Kidney (tissue), 14 donors: ENCODE data around the gene TICAM2. TPM values are rescaled to one million over a fixed set of nuclear protein-coding genes. Genes with fewer than 3 reads are reported as not detected.

Experiments used
- DNase-seq, 5 donors: peaks; one replicate each; pipeline ENCODE4 v3.0.0-alpha.2; 2013 to 2020
- FAIRE-seq: peaks from 2 replicates; lab custom pipeline; 2012; peaks lifted over from hg19 to GRCh38; lab: Jason Lieb, UNC
- H3K27ac ChIP-seq, 2 donors: one replicate each; pipeline ENCODE4 v1.7.0; 2013; ENCODE audit warnings: low read depth in 2 of 2, low read length in 2 of 2, inconsistent platforms in 1 of 2
- H3K27me3 ChIP-seq: one replicate; pipeline ENCODE4 v1.7.1; 2013; ENCODE audit warnings: low read length, inconsistent platforms; ENCODE audit not compliant: control insufficient read depth, insufficient read depth
- H3K36me3 ChIP-seq, 3 donors: one replicate each; pipeline versions ENCODE4 v1.7.0 to v1.7.1; 2013; ENCODE audit warnings: low read length in 3 of 3, control low read depth in 1 of 3, inconsistent platforms in 1 of 3; ENCODE audit not compliant: insufficient read depth in 3 of 3, control insufficient read depth in 2 of 3
- H3K4me1 ChIP-seq, 3 donors: one replicate each; pipeline versions ENCODE4 v1.7.0 to v1.7.1; 2013; ENCODE audit warnings: low read length in 3 of 3, inconsistent platforms in 1 of 3, low read depth in 1 of 3; ENCODE audit not compliant: control insufficient read depth in 2 of 3, insufficient read depth in 2 of 3
- H3K4me3 ChIP-seq, 3 donors: one replicate each; pipeline versions ENCODE4 v1.7.0 to v1.8.1; 2013; ENCODE audit warnings: low read length in 3 of 3, control low read depth in 1 of 3, inconsistent platforms in 1 of 3
- H3K9ac ChIP-seq, 3 donors: one replicate each; pipeline versions ENCODE4 v1.7.0 to v1.7.1; 2013; ENCODE audit warnings: low read length in 3 of 3, control low read depth in 1 of 3, inconsistent platforms in 1 of 3
- H3K9me3 ChIP-seq, 3 donors: one replicate each; pipeline versions ENCODE4 v1.7.0 to v1.7.1; 2013; ENCODE audit warnings: low read length in 3 of 3, control low read depth in 1 of 3, inconsistent platforms in 1 of 3; ENCODE audit not compliant: control insufficient read depth in 2 of 3, insufficient read depth in 1 of 3
- CTCF ChIP-seq: IDR thresholded peaks from 3 replicates; pipeline ENCODE4 v1.5.1; 2012; ENCODE audit warnings: mild to moderate bottlenecking, moderate library complexity, borderline replicate concordance; ENCODE audit not compliant: insufficient read depth; ENCODE audit errors: extremely low read depth
- intact Hi-C: fragments of 100-400 bp; cut with DNase I; formaldehyde crosslinking; loops from one replicate; pipeline ENCODE4 v1.11.1; 2022
- polyA plus RNA-seq: library from polyadenylated mRNA; stranded (reverse); fragments of 350-450 nt; fragmentation: Illumina TruSeq; extraction: RNeasy Lipid Tissue Mini Kit (QIAGEN cat#74804); gene quantifications from one replicate; pipeline ENCODE4 v1.2.3, GENCODE V29; 2014; ENCODE audit warnings: low read depth, low replicate concordance; ENCODE audit not compliant: insufficient read depth
- total RNA-seq: library from RNA; stranded (reverse); fragmentation: NEBNext Ultra II Directional; extraction: Animal tissue kit (Norgen Biotek cat#: 25700); gene quantifications from one replicate; pipeline ENCODE4 v1.2.1, GENCODE V29; 2021
- donor health status: control.
- donor health status: control.
- donor health status: control.
- donor health status: control.
- donor health status: control.
- donor health status: DM: yes; HTN: yes; CAD: no.
- donor health status: Normal renal cell carcinoma (clear cell type).

The TICAM2 gene
- total and polyA plus RNA-seq, 2 donors from 2014 or later = 2.0 to 7.6 TPM

GRCh38 chr5:115644046-115644445, 41.8 kb upstream of the TICAM2 start:
- Histone ChIP-seq H3K9ac (no peak overlapping the region), H3K9me3 (no peaks in the 10 kb centered on the region), H3K36me3 (no peaks in the 10 kb centered on the region), H3K4me3 (no peak overlapping the region), H3K27ac (no peak overlapping the region), H3K27me3 (no peaks in the 10 kb centered on the region), H3K4me1 (no peaks in the 10 kb centered on the region)
- TF ChIP-seq CTCF = no peak
- intact Hi-C loops = loop anchor here (5.0 kb wide), 1 partner anchor 183 kb away; no protein-coding TSS in a partner anchor
- FAIRE-seq (no peak), DNase-seq (no peak)

DNA sequence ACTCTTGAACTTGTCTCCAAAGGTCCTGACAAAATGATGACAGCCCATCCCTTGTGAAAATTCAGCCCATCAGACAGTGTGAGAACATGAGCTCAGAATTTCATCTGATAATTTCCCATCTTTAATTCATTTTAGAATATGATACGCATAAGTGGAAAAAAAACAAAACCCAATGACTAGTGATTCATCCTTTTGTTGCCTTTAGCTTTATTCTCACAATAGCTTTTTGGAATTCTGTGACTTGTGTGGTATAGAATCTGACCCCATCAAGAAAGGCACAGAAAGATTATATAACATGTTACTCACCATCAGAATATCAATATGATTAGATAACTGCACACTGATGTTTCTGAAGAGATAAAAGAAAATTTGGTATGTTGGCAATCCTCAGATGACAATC, 39.7 kb upstream of the TICAM2 start:
- Histone ChIP-seq H3K36me3 (no peaks in the 10 kb centered on the region), H3K9me3 (no peaks in the 10 kb centered on the region), H3K9ac (no peak overlapping the region), H3K4me1 (no peaks in the 10 kb centered on the region), H3K4me3 (no peak overlapping the region), H3K27ac (no peak overlapping the region), H3K27me3 (no peaks in the 10 kb centered on the region)
- DNase-seq (no peak), FAIRE-seq (no peak)
- no peak for TF ChIP-seq CTCF
- intact Hi-C loops = loop anchor here (5.0 kb wide), 1 partner anchor 185 kb away; no protein-coding TSS in a partner anchor

DNA sequence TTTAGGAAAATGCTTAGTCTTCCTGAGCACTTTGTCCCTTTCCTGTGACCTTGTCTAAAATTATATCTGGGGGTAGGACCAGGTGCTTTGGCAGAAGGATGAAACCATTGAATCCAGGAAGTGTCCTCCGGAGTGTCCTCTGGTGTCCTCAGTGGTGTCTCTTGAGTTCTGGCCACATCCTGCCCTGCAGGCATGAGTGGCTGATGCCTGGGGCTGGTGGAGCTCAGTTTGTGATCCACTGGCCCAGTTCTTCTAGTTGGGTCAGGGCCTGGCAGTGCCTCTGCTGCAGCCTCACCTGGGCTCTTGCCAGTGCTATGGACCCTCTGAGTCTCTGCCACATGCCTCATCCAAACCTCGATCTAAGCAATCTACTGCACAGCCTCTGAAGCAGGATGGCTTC, 38.0 kb upstream of the TICAM2 start:
- intact Hi-C loops = loop anchor here (5.0 kb wide), 1 partner anchor 187 kb away; no protein-coding TSS in a partner anchor
- no peak overlapping the region for H3K9ac ChIP-seq
- DNase-seq = no peak
- no peaks in the 10 kb centered on the region for H3K27me3 ChIP-seq
- no peak overlapping the region for H3K27ac ChIP-seq
- H3K36me3 ChIP-seq = no peaks in the 10 kb centered on the region
- H3K9me3 ChIP-seq = no peaks in the 10 kb centered on the region
- no peak overlapping the region for H3K4me3 ChIP-seq
- H3K4me1 ChIP-seq = no peaks in the 10 kb centered on the region
- no peak for TF ChIP-seq CTCF
- FAIRE-seq = no peak

DNA sequence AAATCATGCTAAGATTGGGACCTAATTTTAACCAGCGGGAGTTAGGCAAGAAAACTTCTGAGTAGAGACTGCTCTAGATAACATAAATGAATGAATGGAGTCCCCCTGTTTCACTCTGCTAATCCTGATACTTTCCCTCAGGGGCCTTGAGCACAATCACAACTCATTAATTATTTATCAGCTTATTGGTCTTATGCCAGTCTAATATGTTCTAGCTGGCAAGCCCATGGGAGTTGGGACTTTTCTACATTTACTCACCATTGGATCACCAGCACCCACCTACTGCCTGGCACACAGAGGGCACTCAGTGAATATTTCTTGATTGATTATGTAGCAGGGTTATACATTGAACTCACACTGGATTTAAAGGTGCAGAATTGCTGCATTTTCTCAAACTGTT, 37.1 kb upstream of the TICAM2 start:
- no peak for TF ChIP-seq CTCF
- no peak for FAIRE-seq
- H3K27me3 ChIP-seq = no peaks in the 10 kb centered on the region
- H3K4me3 ChIP-seq = no peak overlapping the region
- DNase-seq = no peak
- no peak overlapping the region for H3K27ac ChIP-seq
- H3K36me3 ChIP-seq = no peaks in the 10 kb centered on the region
- H3K4me1 ChIP-seq = no peaks in the 10 kb centered on the region
- no peak overlapping the region for H3K9ac ChIP-seq
- intact Hi-C loops = no loop called here
- H3K9me3 ChIP-seq = no peaks in the 10 kb centered on the region
